ENCODE results near the gene MAP3K10. TPM values are rescaled to one million over a fixed set of nuclear protein-coding genes. Genes with fewer than 3 reads are reported as not detected.
A peak's percentile ranks its signal among the peaks of the same experiment; 100 is the strongest.

Gene MAP3K10
- total RNA-seq, 4 donors from 2014 or later = 4.8 to 10.1 (median 5.3) TPM

DNA sequence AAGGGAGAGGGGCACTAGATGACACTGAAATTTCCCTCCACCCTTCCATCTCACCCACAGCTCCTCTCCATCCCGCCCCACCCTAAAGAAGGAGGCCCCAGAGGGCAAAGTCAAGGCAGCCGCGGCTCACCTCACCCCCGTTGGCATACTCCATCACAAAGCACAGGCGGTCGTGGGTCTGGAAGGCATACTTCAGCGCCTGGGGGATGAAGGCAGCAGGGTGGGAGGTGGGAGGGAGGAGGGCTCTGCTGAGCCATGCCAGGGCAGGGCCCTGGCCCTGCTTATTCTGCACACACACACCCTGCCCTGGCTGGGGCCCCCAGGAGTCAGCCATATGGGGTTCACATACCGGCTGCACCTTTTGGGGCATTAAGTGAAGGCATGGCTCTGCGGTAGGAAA, 47.5 kb downstream of the MAP3K10 start:
- intact Hi-C loops (cut with DNase I) = no loop called here
- no peak for TF ChIP-seq POLR2A (IDR thresholded peaks at IDR 0.05)
- TF ChIP-seq, protein P1, sequence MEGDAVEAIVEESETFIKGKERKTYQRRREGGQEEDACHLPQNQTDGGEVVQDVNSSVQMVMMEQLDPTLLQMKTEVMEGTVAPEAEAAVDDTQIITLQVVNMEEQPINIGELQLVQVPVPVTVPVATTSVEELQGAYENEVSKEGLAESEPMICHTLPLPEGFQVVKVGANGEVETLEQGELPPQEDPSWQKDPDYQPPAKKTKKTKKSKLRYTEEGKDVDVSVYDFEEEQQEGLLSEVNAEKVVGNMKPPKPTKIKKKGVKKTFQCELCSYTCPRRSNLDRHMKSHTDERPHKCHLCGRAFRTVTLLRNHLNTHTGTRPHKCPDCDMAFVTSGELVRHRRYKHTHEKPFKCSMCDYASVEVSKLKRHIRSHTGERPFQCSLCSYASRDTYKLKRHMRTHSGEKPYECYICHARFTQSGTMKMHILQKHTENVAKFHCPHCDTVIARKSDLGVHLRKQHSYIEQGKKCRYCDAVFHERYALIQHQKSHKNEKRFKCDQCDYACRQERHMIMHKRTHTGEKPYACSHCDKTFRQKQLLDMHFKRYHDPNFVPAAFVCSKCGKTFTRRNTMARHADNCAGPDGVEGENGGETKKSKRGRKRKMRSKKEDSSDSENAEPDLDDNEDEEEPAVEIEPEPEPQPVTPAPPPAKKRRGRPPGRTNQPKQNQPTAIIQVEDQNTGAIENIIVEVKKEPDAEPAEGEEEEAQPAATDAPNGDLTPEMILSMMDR (IDR thresholded peaks at IDR 0.05) = no peak
- WGBS, 2 donors = 90% methylated on average over 4 of the region's 9 CpGs; no CpG with 5 or more reads in 1 of the 2 donors
- H3K4me3 ChIP-seq = no peak overlapping the region
- H3K9me3 ChIP-seq = no peaks in the 10 kb centered on the region
- H3K27ac ChIP-seq = no peak overlapping the region
- H3K4me1 ChIP-seq = peaks cover 0 to 21% (median 7%) of the 10 kb centered on the region in 3 donors
- H3K36me3 ChIP-seq = peaks cover 46 to 91% (median 50%) of the 10 kb centered on the region in 3 donors
- no peaks in the 10 kb centered on the region for H3K27me3 ChIP-seq
- DNase-seq = no peak

DNA sequence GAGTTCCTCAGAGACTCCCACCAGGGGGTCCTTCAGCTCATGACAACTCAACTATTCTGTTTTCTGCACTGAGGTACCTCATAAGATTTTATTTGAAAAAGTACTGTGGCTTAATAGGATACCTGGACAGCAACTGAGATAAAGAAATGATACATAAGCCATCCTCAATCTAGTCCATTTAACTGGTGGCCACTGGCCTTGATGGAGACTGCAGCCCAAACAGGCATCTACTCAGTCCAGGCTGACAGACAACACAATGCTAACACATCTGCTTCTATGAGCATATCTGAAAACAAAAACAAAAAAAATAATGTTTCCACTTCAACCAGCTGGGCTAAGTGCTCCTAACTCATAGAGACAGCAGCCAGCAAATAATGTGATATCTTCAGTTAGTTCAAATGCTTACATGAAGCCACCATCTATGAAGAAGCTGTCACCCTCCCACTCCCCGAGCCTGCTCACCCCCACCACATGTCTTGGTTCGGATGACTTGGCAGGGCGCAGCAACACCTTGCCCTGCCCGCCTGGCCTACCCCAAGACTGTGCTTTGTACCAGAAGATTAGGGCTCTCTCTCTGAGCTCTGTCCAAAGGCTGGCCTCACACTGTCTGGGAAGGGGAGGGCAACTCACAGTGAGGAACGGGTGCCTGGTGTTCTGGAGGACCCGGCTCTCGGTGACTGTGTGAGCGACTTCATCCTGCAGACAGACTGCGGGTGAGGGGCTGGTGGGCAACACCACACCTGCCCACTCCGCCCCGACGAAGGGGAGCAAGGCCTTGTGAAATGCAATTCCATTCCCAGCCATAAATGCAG, 48.4 kb downstream of the MAP3K10 start:
- intact Hi-C loops (cut with DNase I) = no loop called here
- TF ChIP-seq, protein P1 (IDR thresholded peaks at IDR 0.05) = no peak
- no peak for TF ChIP-seq POLR2A (IDR thresholded peaks at IDR 0.05)
- Histone ChIP-seq H3K4me1 (peaks cover 0 to 26% (median 9%) of the 10 kb centered on the region in 3 donors), H3K27me3 (no peaks in the 10 kb centered on the region), H3K27ac (no peak overlapping the region), H3K9me3 (no peaks in the 10 kb centered on the region), H3K4me3 (no peak overlapping the region), H3K36me3 (peaks cover 46 to 88% (median 46%) of the 10 kb centered on the region in 3 donors)
- no CpG with 5 or more reads among the region's 12 CpGs for WGBS, 2 donors
- no peak for DNase-seq

DNA sequence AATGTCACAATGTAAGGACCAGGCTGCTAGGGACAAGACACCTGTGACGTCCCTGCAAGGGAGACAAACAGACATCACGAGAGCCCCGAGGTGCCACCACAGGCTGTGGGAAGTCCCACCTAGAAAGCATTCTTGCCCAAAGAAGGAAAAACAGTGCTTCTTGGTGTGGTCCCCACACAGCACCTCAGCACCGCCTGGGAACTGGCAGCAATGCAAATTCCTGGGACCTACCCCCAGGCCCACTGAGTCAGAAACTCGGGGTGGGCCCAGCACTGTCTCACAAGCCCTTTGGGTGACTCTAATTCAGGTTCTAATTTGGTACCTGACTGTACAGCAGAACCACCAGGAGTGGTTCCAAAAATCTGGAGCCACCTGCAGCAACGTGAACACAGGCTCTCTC, 49.1 kb downstream of the MAP3K10 start:
- peaks cover 0 to 33% (median 14%) of the 10 kb centered on the region in 3 donors for H3K4me1 ChIP-seq
- WGBS, 2 donors = 81 to 90% methylated on average over 5 to 6 of the region's 6 CpGs
- H3K9me3 ChIP-seq = no peaks in the 10 kb centered on the region
- intact Hi-C loops (cut with DNase I) = no loop called here
- no peak overlapping the region for H3K4me3 ChIP-seq
- no peak overlapping the region for H3K27ac ChIP-seq
- TF ChIP-seq, protein P1 (IDR thresholded peaks at IDR 0.05) = no peak
- no peak for TF ChIP-seq POLR2A (IDR thresholded peaks at IDR 0.05)
- H3K27me3 ChIP-seq = no peaks in the 10 kb centered on the region
- DNase-seq = no peak
- peaks cover 40 to 87% (median 41%) of the 10 kb centered on the region in 3 donors for H3K36me3 ChIP-seq

DNA sequence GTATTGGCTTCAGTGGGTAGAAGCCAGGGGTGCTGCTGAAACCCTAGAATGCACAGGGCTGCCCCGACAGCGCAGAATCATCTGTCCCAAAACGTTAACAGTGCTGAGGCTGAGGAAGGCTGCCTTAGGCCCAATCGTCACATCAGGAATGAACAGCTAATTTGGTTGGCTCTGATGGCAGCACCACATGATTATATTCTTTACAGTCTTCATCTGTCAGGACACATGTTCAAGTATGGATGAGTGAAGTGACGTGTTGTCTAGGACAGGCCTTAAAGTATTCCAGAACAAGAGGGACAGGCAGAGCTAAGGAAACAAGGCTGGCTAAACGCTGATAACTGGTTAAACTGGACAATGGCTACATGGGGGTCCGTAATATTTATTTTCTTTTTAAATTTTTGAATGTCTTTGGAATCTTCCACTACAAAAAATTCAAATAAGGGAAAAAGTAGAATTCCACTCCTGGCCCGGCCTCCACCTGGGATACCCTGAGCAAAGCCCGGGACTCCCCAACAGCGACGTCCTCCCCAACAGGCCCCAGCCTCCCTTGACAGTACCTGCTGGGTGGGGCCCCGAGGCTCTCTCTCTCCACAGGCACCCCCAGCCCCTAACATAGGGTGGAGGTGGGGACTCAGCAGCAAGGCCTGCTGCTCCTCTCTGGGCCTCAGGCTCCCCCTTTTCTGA, 50.0 kb downstream of the MAP3K10 start:
- 89 to 90% methylated on average over 10 to 12 of the region's 12 CpGs for WGBS, 2 donors
- TF ChIP-seq POLR2A (IDR thresholded peaks at IDR 0.05) = no peak
- TF ChIP-seq, protein P1 (IDR thresholded peaks at IDR 0.05) = no peak
- H3K4me1 ChIP-seq = peaks cover 0 to 42% (median 17%) of the 10 kb centered on the region in 3 donors
- H3K36me3 ChIP-seq = peaks cover 31 to 77% (median 32%) of the 10 kb centered on the region in 3 donors
- H3K4me3 ChIP-seq = no peak overlapping the region
- H3K27me3 ChIP-seq = no peaks in the 10 kb centered on the region
- no peaks in the 10 kb centered on the region for H3K9me3 ChIP-seq
- DNase-seq = no peak
- intact Hi-C loops (cut with DNase I) = no loop called here
- H3K27ac ChIP-seq = peak overlapping the region in 2 of 4 donors; percentile 26 to 32
